HG03139 (cell line): ENCODE results near the gene SYMPK.

Experiments used
- ATAC-seq: cut with Tn5 transposase; IDR thresholded peaks from one replicate; pipeline ENCODE4 v1.9.1; 2021; ENCODE audit not compliant: unreplicated experiment

Gene SYMPK

GRCh38 chr19:45782820-45783785 is 79.8 kb downstream of the SYMPK start:
- no peak for ATAC-seq

GRCh38 chr19:45782162-45782691 is 80.7 kb downstream of the SYMPK start, which contains the start of gene DMPK:
Gene DMPK (minus strand): TSS chr19:45782490. CDS start chr19:45782352, 138 bp downstream.
- no peak for ATAC-seq

GRCh38 chr19:45781214-45782161 is 81.5 kb downstream of the SYMPK start:
- ATAC-seq, result no peak

GRCh38 chr19:45780448-45781213 is 82.3 kb downstream of the SYMPK start:
- no peak for ATAC-seq

GRCh38 chr19:45780146-45780447 is 82.8 kb downstream of the SYMPK start:
- no peak for ATAC-seq

- ATAC-seq, result peak; percentile 72
Observed at GRCh38 chr19:45779231-45780145, 83.5 kb downstream of the SYMPK start.

- ATAC-seq, result no peak
Observed at GRCh38 chr19:45778010-45778661, 84.8 kb downstream of the SYMPK start.

GRCh38 chr19:45777395-45777961 is 85.5 kb downstream of the SYMPK start:
- ATAC-seq, result no peak

GRCh38 chr19:45774765-45775164 is 88.2 kb downstream of the SYMPK start:
- ATAC-seq, result no peak

- ATAC-seq, result no peak
Observed at GRCh38 chr19:45773384-45773783, 89.6 kb downstream of the SYMPK start.

- ATAC-seq, result no peak
Observed at GRCh38 chr19:45772912-45773311, 90.0 kb downstream of the SYMPK start.

GRCh38 chr19:45772130-45772840 is 90.7 kb downstream of the SYMPK start:
- ATAC-seq, result no peak

- ATAC-seq, result no peak
Observed at GRCh38 chr19:45771311-45771933, 91.5 kb downstream of the SYMPK start.

- peak; percentile 41 for ATAC-seq
Observed at GRCh38 chr19:45770192-45771101, 92.5 kb downstream of the SYMPK start.

- no peak for ATAC-seq
Observed at GRCh38 chr19:45769821-45770191, 93.1 kb downstream of the SYMPK start.

GRCh38 chr19:45768984-45769782 is 93.8 kb downstream of the SYMPK start, which contains the start of gene SIX5:
Gene SIX5 (minus strand): TSS chr19:45769252. CDS start chr19:45768844, 408 bp downstream.
- peak; percentile 53 for ATAC-seq
